ENCODE data around the gene BANP.

BANP gene

DNA sequence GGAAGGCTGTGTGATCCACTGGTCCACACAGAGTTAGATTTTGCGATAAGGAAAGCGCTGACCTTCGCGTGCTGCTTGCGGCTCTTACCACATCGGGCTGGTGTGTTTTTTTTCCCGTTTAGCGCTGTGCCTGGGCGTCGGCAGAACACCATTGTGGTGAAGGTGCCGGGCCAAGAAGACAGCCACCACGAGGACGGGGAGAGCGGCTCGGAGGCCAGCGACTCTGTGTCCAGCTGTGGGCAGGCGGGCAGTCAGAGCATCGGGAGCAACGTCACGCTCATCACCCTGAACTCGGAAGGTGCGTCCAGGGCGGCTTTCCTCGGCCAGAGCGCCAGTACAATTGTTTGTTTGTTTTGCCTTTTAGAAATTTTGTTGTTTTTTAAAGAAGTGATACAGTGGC, 54.7 kb downstream of the BANP start:
- Histone ChIP-seq H3K79me2 (ENCODE audit: control insufficient read depth, insufficient read depth, low read length, poor library complexity) (no peaks in the 10 kb centered on the region), H3K36me3 (ENCODE audit: control insufficient read depth in 1 of 2, insufficient read depth in 2 of 2, low read length in 2 of 2) (peaks cover 21 to 32% of the 10 kb centered on the region in 2 experiments), H3K9me3 (ENCODE audit: insufficient read depth, low read depth, low read length) (peaks cover 4% of the 10 kb centered on the region), H3K79me1 (ENCODE audit: low read length) (no peaks in the 10 kb centered on the region), H3K4ac (ENCODE audit: low read depth, low read length) (no peak overlapping the region), H3K9ac (ENCODE audit: low read length) (no peak overlapping the region), H3K23ac (ENCODE audit: low read length) (no peak overlapping the region), H3K4me3 (ENCODE audit: low read depth, low read length) (no peak overlapping the region), H4K12ac (ENCODE audit: low read depth, low read length) (no peak overlapping the region), H4K91ac (ENCODE audit: low read depth, low read length) (no peak overlapping the region), H2AFZ (ENCODE audit: insufficient read depth, low read length, poor library complexity) (no peak overlapping the region), H2BK12ac (ENCODE audit: low read length) (no peak overlapping the region), H4K8ac (ENCODE audit: low read depth, low read length) (no peak overlapping the region), H3K27me3 (ENCODE audit: insufficient read depth, low read length) (no peaks in the 10 kb centered on the region), H3K14ac (ENCODE audit: low read length) (no peak overlapping the region), H2AK5ac (ENCODE audit: low read length) (no peak overlapping the region), H3K4me1 (ENCODE audit: control insufficient read depth in 1 of 2, insufficient read depth in 2 of 2, low read length in 2 of 2) (no peaks in the 10 kb centered on the region), H3K4me2 (ENCODE audit: low read length) (no peak overlapping the region), H2BK5ac (ENCODE audit: low read depth, low read length, poor library complexity) (no peak overlapping the region), H2BK120ac (ENCODE audit: insufficient read depth, low read length, poor library complexity) (no peak overlapping the region), H3K18ac (ENCODE audit: low read length) (no peak overlapping the region), H3K27ac (ENCODE audit: low read depth, low read length) (no peak overlapping the region)
- no peak for DNase-seq
- WGBS (ENCODE audit: extremely low coverage, insufficient coverage, insufficient read length): no CpG with 5 or more reads among the region's 25 CpGs

DNA sequence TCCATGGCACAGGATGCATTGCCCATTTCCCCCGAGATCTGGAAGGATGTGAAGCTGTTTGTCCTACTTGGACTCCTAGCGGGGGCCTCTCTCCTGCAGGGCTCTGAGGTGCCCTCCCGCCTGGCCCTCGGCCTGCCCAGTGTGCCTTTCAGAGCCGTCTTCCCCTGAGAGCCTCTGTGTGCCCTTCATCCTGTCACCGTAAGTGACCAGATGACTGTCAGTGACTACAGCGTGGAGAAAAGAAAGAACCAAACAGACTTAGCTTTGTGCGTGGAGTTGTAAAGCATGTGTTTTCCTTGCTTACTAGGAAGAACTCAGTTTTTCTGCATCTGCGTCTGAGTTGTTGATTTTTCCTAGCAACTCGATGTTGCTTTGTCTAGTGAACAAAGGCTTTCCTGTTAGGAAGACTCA, 56.1 kb downstream of the BANP start:
- Histone ChIP-seq H3K9me3 (ENCODE audit: insufficient read depth, low read depth, low read length) (peaks cover 4% of the 10 kb centered on the region), H3K27ac (ENCODE audit: low read depth, low read length) (no peak overlapping the region), H3K79me2 (ENCODE audit: control insufficient read depth, insufficient read depth, low read length, poor library complexity) (no peaks in the 10 kb centered on the region), H4K12ac (ENCODE audit: low read depth, low read length) (no peak overlapping the region), H3K18ac (ENCODE audit: low read length) (no peak overlapping the region), H3K79me1 (ENCODE audit: low read length) (no peaks in the 10 kb centered on the region), H3K4me3 (ENCODE audit: low read depth, low read length) (no peak overlapping the region), H3K23ac (ENCODE audit: low read length) (no peak overlapping the region), H3K4me1 (ENCODE audit: control insufficient read depth in 1 of 2, insufficient read depth in 2 of 2, low read length in 2 of 2) (peaks cover 0 to 1% of the 10 kb centered on the region in 2 experiments), H2AFZ (ENCODE audit: insufficient read depth, low read length, poor library complexity) (no peak overlapping the region), H3K4ac (ENCODE audit: low read depth, low read length) (no peak overlapping the region), H3K4me2 (ENCODE audit: low read length) (no peak overlapping the region), H3K14ac (ENCODE audit: low read length) (no peak overlapping the region), H2AK5ac (ENCODE audit: low read length) (no peak overlapping the region), H3K36me3 (ENCODE audit: control insufficient read depth in 1 of 2, insufficient read depth in 2 of 2, low read length in 2 of 2) (peaks cover 20 to 30% of the 10 kb centered on the region in 2 experiments), H3K9ac (ENCODE audit: low read length) (no peak overlapping the region), H4K91ac (ENCODE audit: low read depth, low read length) (no peak overlapping the region), H2BK120ac (ENCODE audit: insufficient read depth, low read length, poor library complexity) (no peak overlapping the region), H2BK12ac (ENCODE audit: low read length) (no peak overlapping the region), H4K8ac (ENCODE audit: low read depth, low read length) (no peak overlapping the region), H3K27me3 (ENCODE audit: insufficient read depth, low read length) (no peaks in the 10 kb centered on the region), H2BK5ac (ENCODE audit: low read depth, low read length, poor library complexity) (no peak overlapping the region)
- no CpG with 5 or more reads among the region's 10 CpGs for WGBS (ENCODE audit: extremely low coverage, insufficient coverage, insufficient read length)
- DNase-seq: no peak

DNA sequence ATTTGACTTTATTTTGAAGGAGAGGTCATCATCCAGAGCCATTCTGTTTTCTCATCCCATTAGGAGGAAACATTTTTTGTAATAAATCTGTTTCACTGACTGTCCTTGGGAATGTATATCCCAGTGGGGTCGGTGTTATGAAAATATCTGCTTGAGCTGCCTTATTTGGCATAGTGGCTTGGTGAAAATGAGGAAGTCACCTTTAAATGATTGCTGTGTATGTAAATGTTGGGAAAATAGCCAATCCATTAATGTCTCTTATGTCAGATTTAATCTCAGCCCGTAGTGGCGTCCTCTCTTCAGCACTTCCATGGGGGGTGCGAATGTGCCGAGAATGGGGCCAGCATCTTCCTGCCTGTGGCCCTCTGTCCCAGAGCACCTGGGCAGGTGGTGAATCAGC, 57.6 kb downstream of the BANP start:
- no peak overlapping the region for H2BK12ac ChIP-seq (ENCODE audit: low read length)
- H3K4me2 ChIP-seq (ENCODE audit: low read length): no peak overlapping the region
- no peak overlapping the region for H3K14ac ChIP-seq (ENCODE audit: low read length)
- H4K12ac ChIP-seq (ENCODE audit: low read depth, low read length): no peak overlapping the region
- H3K79me2 ChIP-seq (ENCODE audit: control insufficient read depth, insufficient read depth, low read length, poor library complexity): no peaks in the 10 kb centered on the region
- H2AFZ ChIP-seq (ENCODE audit: insufficient read depth, low read length, poor library complexity): no peak overlapping the region
- no peak overlapping the region for H2BK5ac ChIP-seq (ENCODE audit: low read depth, low read length, poor library complexity)
- H3K27me3 ChIP-seq (ENCODE audit: insufficient read depth, low read length): no peaks in the 10 kb centered on the region
- peaks cover 0 to 7% of the 10 kb centered on the region in 2 experiments for H3K4me1 ChIP-seq (ENCODE audit: control insufficient read depth in 1 of 2, insufficient read depth in 2 of 2, low read length in 2 of 2)
- no peak overlapping the region for H3K4me3 ChIP-seq (ENCODE audit: low read depth, low read length)
- no peak overlapping the region for H3K27ac ChIP-seq (ENCODE audit: low read depth, low read length)
- H3K23ac ChIP-seq (ENCODE audit: low read length): no peak overlapping the region
- H3K36me3 ChIP-seq (ENCODE audit: control insufficient read depth in 1 of 2, insufficient read depth in 2 of 2, low read length in 2 of 2): peaks cover 25 to 30% of the 10 kb centered on the region in 2 experiments
- H2AK5ac ChIP-seq (ENCODE audit: low read length): no peak overlapping the region
- no peaks in the 10 kb centered on the region for H3K79me1 ChIP-seq (ENCODE audit: low read length)
- no peak overlapping the region for H4K91ac ChIP-seq (ENCODE audit: low read depth, low read length)
- no peak for DNase-seq
- no peak overlapping the region for H3K4ac ChIP-seq (ENCODE audit: low read depth, low read length)
- H3K18ac ChIP-seq (ENCODE audit: low read length): no peak overlapping the region
- H4K8ac ChIP-seq (ENCODE audit: low read depth, low read length): no peak overlapping the region
- H2BK120ac ChIP-seq (ENCODE audit: insufficient read depth, low read length, poor library complexity): no peak overlapping the region
- no CpG with 5 or more reads among the region's 5 CpGs for WGBS (ENCODE audit: extremely low coverage, insufficient coverage, insufficient read length)
- H3K9ac ChIP-seq (ENCODE audit: low read length): no peak overlapping the region
- H3K9me3 ChIP-seq (ENCODE audit: insufficient read depth, low read depth, low read length): peaks cover 4% of the 10 kb centered on the region

DNA sequence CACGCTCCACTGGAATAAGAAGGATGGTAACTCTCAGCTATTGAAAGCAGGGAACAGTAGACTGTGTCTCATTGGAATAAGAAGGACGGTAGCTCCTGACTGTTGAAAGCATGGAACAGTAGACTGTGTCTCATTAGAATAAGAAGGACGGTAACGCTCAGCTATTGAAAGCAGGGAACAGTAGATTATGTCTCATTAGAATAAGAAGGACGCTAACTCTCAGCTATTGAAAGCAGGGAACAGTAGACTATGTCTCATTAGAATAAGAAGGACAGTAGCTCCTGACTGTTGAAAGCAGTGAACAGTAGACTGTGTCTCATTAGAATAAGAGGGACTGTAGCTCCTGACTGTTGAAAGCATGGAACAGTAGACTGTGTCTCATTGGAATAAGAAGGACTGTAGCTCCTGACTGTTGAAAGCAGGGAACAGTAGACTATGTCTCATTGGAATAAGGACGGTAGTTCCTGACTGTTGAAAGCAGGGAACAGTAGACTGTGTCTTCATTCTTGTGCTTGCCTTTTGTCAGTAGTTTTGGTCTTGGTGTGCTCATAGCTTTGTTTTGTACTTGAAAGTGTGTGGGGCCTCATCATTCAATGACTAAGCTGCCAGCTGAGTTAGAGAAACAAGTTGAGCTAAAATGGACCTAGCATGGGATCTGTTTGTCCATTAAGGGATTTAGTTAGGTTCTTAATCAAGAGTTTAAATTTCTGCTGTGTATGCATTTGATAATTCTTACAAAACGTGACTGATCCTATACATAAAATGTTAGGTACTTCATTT, 58.5 kb downstream of the BANP start:
- Histone ChIP-seq H3K4ac (ENCODE audit: low read depth, low read length) (no peak overlapping the region), H3K18ac (ENCODE audit: low read length) (no peak overlapping the region), H4K8ac (ENCODE audit: low read depth, low read length) (no peak overlapping the region), H3K23ac (ENCODE audit: low read length) (no peak overlapping the region), H2AK5ac (ENCODE audit: low read length) (no peak overlapping the region), H3K79me1 (ENCODE audit: low read length) (no peaks in the 10 kb centered on the region), H4K12ac (ENCODE audit: low read depth, low read length) (no peak overlapping the region), H3K14ac (ENCODE audit: low read length) (no peak overlapping the region), H3K4me1 (ENCODE audit: control insufficient read depth in 1 of 2, insufficient read depth in 2 of 2, low read length in 2 of 2) (peaks cover 0 to 7% of the 10 kb centered on the region in 2 experiments), H3K4me3 (ENCODE audit: low read depth, low read length) (no peak overlapping the region), H2BK12ac (ENCODE audit: low read length) (no peak overlapping the region), H2AFZ (ENCODE audit: insufficient read depth, low read length, poor library complexity) (no peak overlapping the region), H2BK5ac (ENCODE audit: low read depth, low read length, poor library complexity) (no peak overlapping the region), H4K91ac (ENCODE audit: low read depth, low read length) (no peak overlapping the region), H3K9ac (ENCODE audit: low read length) (no peak overlapping the region), H3K27ac (ENCODE audit: low read depth, low read length) (no peak overlapping the region), H3K79me2 (ENCODE audit: control insufficient read depth, insufficient read depth, low read length, poor library complexity) (no peaks in the 10 kb centered on the region), H3K36me3 (ENCODE audit: control insufficient read depth in 1 of 2, insufficient read depth in 2 of 2, low read length in 2 of 2) (peaks cover 22 to 24% of the 10 kb centered on the region in 2 experiments), H3K9me3 (ENCODE audit: insufficient read depth, low read depth, low read length) (peaks cover 4% of the 10 kb centered on the region), H2BK120ac (ENCODE audit: insufficient read depth, low read length, poor library complexity) (no peak overlapping the region), H3K27me3 (ENCODE audit: insufficient read depth, low read length) (no peaks in the 10 kb centered on the region), H3K4me2 (ENCODE audit: low read length) (no peak overlapping the region)
- WGBS (ENCODE audit: extremely low coverage, insufficient coverage, insufficient read length): no CpG with 5 or more reads among the region's 7 CpGs
- no peak for DNase-seq

Data from trophoblast cell (in vitro differentiated cells and primary cell).